ENCODE data around the gene CRABP1.

GRCh38 chr15:78345396-78346125, 5.4 kb downstream of the CRABP1 start:
- TF ChIP-seq CTCF (IDR thresholded peaks at IDR 0.05) (no peak), POLR2A (IDR thresholded peaks at IDR 0.05) (no peak)
